Muscle layer of colon (tissue), 2 donors: ENCODE results near the gene KCNQ1OT1.

Source experiments
- H3K27ac ChIP-seq: one replicate; pipeline ENCODE4 v1.7.0; 2013; ENCODE audit warnings: low read depth, mild to moderate bottlenecking, low read length, moderate library complexity
- H3K27me3 ChIP-seq, 2 donors: one replicate each; pipeline ENCODE4 v1.7.0; 2013; ENCODE audit warnings: low read length in 2 of 2, mild to moderate bottlenecking in 2 of 2; ENCODE audit not compliant: insufficient read depth in 2 of 2, control insufficient read depth in 1 of 2
- H3K36me3 ChIP-seq: one replicate; pipeline ENCODE4 v1.7.0; 2013; ENCODE audit warnings: mild to moderate bottlenecking, low read length; ENCODE audit not compliant: insufficient read depth
- H3K4me1 ChIP-seq: one replicate; pipeline ENCODE4 v1.7.0; 2013; ENCODE audit warnings: mild to moderate bottlenecking, low read length; ENCODE audit not compliant: insufficient read depth
- H3K4me3 ChIP-seq, 2 donors: one replicate each; pipeline ENCODE4 v1.7.0; 2013; ENCODE audit warnings: low read length in 2 of 2, low read depth in 1 of 2, mild to moderate bottlenecking in 1 of 2, moderate library complexity in 1 of 2
- H3K9ac ChIP-seq: one replicate; pipeline ENCODE4 v1.7.0; 2013; ENCODE audit warnings: low read length
- H3K9me3 ChIP-seq: one replicate; pipeline ENCODE4 v1.7.0; 2013; ENCODE audit warnings: mild to moderate bottlenecking, low read length
- donor health status: abdominal sarcoma.
- donor health status: Adenocarcinoma of cecum.

The KCNQ1OT1 gene

DNA sequence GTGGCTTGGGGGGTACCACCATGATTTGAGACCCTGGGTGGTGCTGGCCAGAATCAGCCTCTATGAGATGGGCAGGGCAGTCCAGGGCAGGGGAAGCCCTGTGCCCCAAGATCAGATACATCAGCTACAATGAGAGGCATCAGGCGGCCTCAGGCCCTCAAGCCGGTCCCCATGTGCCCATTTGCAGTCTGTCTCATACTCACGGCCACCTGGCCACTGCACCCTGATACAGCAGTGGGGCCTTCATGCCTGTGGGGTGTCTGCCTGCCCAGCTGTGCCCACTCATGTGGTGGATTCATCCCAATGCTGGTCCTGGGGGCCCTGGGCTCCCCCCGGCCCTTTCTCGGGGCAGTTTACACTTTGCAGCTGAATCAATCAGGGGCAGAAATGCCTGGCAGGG is 42.4 kb upstream of the KCNQ1OT1 start:
- Histone ChIP-seq H3K9me3 (no peaks in the 10 kb centered on the region), H3K27me3 (no peaks in the 10 kb centered on the region), H3K4me3 (no peak overlapping the region), H3K4me1 (no peaks in the 10 kb centered on the region), H3K27ac (no peak overlapping the region), H3K36me3 (no peaks in the 10 kb centered on the region), H3K9ac (no peak overlapping the region)

DNA sequence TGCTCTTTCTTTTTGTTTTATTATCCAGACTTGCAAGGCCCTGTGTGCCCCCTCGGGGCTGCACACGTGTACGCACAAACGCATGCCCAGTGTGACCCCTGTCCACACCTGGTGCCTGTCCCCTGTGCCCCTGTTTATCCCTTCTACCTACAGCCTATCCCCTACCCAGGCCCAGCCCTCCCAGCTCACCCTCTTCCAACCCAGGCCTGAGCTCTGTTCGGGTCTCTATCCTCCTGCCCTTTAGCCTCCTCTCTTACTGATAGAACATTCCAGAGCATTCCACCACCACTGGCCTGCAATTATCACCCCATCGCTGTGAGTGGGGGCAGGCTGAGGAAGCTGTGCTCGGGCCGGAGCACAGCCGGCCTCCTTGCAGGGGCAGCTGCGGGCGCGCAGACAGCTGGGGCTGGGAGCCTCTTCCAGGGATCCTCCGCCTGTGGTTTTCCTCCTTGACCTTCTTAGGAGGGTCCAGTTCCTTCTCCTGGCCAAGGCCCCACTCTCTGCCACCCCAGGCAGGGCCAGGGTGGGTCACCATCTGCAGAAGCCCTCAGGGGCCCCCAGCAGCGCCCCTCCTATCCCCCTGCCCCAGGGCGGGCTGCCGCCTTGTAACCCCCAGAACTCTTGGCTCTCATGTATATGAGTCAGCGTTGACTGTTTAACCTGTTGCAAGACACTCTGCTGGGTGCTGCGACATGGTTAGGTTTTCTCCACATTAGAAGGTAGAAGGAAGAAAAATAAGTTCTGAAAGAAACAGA is 41.8 kb upstream of the KCNQ1OT1 start:
- no peak overlapping the region for H3K9ac ChIP-seq
- no peaks in the 10 kb centered on the region for H3K9me3 ChIP-seq
- no peak overlapping the region for H3K27ac ChIP-seq
- H3K36me3 ChIP-seq = no peaks in the 10 kb centered on the region
- no peak overlapping the region for H3K4me3 ChIP-seq
- no peaks in the 10 kb centered on the region for H3K27me3 ChIP-seq
- H3K4me1 ChIP-seq = no peaks in the 10 kb centered on the region

DNA sequence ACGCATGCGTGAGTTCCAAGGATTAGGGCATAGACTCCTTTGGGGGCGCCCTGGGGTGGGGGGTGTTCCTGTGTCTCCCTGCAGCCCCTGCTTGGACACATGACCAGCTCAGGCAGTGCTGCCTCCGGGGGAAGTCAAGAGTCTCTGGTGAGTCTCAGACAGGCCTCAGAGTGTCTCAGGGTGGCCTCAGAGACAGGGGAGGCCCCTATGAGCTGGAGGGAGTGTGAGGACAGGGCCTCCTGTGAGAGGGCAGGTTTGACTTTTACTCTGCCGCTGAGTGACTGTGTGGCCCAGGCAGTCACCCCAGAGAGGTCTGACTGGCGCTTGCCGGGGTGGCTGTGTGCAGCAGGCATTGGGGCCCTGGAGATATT is 41.2 kb upstream of the KCNQ1OT1 start:
- no peaks in the 10 kb centered on the region for H3K9me3 ChIP-seq
- H3K4me1 ChIP-seq = no peaks in the 10 kb centered on the region
- no peak overlapping the region for H3K4me3 ChIP-seq
- H3K9ac ChIP-seq = no peak overlapping the region
- H3K27ac ChIP-seq = no peak overlapping the region
- no peaks in the 10 kb centered on the region for H3K36me3 ChIP-seq
- H3K27me3 ChIP-seq = no peaks in the 10 kb centered on the region

DNA sequence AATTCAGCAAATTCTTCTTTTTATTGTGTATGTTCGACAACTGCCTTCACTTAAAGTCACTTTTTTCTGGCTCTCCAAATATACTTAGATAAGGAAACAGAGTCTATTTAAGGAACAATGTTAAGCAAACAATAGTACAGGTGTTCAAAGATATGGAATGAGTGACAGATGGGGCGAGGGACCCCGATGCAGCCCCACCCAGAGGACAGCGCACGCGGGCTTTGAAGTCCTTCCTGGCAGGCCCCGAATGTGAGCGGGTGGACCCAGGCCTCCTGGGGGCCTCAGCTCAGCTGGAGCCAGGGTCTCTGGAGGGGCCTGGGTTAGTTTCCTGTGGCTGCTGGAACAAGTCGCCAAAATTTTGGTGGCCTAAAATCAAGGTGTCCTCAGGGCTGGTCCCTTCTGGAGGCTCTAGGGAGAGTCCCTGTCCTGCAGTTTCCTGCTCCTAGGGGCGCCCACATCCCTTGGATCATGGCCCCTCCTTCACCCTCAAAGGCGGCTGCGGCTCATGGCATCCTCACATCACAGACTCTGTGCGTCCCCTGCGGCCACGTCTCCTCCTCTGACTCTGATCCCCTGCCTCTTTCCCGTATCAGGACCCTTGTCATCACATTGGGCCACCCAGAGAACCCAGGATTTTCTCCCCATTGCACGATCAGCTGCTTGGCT is 40.6 kb upstream of the KCNQ1OT1 start:
- no peaks in the 10 kb centered on the region for H3K4me1 ChIP-seq
- no peaks in the 10 kb centered on the region for H3K27me3 ChIP-seq
- no peaks in the 10 kb centered on the region for H3K9me3 ChIP-seq
- no peak overlapping the region for H3K9ac ChIP-seq
- no peak overlapping the region for H3K4me3 ChIP-seq
- no peak overlapping the region for H3K27ac ChIP-seq
- no peaks in the 10 kb centered on the region for H3K36me3 ChIP-seq

DNA sequence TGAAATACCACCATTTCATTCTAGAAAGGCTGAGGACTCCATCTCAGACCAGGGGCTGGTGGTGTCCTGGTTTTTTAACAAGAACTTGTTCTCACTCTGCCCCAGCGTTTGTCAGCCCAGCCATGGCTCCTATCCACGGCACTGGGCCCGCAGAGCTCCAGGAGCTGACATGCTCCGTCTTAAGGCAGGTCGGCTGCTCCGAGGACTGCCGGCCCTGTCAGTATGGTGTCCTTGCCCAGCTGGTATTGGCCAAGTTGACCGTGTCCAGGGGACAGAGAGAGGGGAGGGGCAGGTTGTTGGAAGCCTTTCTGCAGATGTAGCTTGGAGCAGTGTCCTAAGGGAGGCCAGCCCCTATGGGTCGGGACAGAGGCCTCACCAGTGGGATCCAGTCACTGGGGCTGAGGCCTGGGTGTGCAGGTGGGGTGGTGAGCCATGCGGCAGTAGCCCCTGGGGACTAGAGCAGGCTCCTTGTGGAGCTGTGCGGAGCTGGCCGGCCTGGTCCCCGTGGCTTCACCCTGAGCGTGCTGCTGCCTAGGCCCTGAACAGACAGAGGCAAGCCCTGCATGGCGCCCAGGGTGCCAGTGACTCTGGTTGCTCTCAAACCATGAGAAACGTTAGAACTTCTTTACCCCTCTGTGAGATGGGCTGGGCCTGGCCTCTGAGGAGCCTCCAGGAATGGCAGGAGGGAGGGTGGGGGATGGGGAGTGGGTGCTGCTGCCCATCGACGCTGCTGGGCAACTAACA is 39.9 kb upstream of the KCNQ1OT1 start:
- Histone ChIP-seq H3K9me3 (no peaks in the 10 kb centered on the region), H3K27me3 (no peaks in the 10 kb centered on the region), H3K4me3 (no peak overlapping the region), H3K27ac (no peak overlapping the region), H3K9ac (no peak overlapping the region), H3K4me1 (no peaks in the 10 kb centered on the region), H3K36me3 (no peaks in the 10 kb centered on the region)

DNA sequence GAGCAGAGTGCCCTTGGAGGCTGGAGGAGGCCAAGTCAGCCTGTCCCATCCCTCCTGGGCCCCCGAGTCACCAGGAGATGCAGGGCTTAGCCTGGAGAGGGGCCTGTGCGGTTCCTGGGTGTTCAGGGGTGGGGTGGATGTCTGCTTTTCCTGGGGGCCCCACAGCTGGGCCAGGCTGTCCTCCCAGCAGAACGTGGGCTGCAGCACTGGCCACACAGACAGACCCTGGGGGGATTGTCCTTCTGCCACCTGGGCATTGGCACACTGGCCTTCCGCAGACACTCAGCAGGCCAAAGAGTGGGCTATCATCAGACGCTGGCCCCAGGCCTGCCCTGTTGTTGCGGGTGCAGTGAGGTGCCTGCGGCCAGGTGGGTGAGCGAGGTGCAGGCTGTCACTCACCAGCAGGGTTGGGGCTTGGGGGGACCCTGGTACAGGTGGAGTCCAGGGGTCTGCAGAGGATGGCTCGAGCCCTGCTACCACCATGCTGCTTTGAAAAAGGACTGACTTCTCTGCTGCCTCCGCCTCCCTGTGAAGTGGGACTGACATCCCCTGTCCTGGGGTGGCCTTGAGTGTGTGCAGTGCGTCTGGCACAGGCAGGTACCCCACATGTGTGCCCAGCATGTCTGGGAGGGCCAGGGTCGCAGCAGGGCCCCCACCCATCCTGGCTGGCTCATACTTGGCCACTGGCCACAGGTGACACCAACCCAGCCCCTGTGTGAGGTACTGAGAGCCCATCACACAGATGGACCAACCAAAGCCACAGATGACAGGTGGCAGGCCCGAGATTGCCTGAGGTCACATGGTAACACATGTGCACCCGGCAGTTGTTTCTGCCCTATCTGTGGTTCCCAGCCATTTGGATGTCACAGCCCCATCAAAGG is 39.0 kb upstream of the KCNQ1OT1 start:
- Histone ChIP-seq H3K9me3 (no peaks in the 10 kb centered on the region), H3K27ac (no peak overlapping the region), H3K27me3 (no peaks in the 10 kb centered on the region), H3K36me3 (no peaks in the 10 kb centered on the region), H3K4me1 (no peaks in the 10 kb centered on the region), H3K9ac (no peak overlapping the region), H3K4me3 (no peak overlapping the region)

DNA sequence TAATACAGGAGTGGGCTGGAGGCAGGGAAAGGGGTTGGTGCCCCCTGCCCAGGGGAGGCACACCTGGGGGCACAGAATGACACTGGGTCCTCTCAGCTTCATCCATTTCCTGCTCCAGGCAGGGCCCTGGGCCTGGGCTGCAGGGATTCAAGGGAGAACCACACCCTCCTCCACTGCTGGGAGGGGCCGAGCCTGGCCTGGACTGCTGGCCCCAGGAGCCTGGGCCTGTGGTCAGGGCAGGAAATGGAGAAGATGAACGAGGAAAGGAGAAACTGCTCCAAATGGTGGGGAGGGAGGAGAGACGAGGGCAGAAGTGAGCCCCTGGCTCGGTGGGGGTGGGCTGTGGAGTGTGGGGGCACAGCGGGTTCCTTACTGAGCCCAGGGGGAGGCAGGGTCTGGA is 38.1 kb upstream of the KCNQ1OT1 start:
- no peak overlapping the region for H3K9ac ChIP-seq
- H3K4me3 ChIP-seq = no peak overlapping the region
- no peaks in the 10 kb centered on the region for H3K9me3 ChIP-seq
- H3K4me1 ChIP-seq = no peaks in the 10 kb centered on the region
- no peak overlapping the region for H3K27ac ChIP-seq
- no peaks in the 10 kb centered on the region for H3K27me3 ChIP-seq
- H3K36me3 ChIP-seq = no peaks in the 10 kb centered on the region

DNA sequence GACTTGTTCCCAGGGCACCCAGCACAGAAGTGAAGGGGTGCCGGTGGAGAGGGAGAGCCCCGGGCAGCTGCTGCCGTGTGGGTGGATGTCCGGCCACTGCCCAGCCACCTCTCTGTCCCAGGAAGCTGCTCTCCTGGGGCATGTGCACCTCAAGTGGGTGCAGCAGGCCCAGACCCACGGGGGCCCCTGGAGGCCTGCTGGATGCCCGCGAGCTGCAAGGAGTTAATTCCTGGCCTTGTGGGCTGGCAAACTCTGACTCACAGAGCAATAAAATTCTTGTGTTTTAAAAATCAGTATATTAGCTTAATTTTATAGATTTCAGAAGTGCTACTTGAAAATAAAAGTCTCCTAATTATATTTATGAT is 37.4 kb upstream of the KCNQ1OT1 start:
- Histone ChIP-seq H3K4me1 (no peaks in the 10 kb centered on the region), H3K27ac (no peak overlapping the region), H3K9me3 (no peaks in the 10 kb centered on the region), H3K27me3 (no peaks in the 10 kb centered on the region), H3K4me3 (no peak overlapping the region), H3K9ac (no peak overlapping the region), H3K36me3 (no peaks in the 10 kb centered on the region)

DNA sequence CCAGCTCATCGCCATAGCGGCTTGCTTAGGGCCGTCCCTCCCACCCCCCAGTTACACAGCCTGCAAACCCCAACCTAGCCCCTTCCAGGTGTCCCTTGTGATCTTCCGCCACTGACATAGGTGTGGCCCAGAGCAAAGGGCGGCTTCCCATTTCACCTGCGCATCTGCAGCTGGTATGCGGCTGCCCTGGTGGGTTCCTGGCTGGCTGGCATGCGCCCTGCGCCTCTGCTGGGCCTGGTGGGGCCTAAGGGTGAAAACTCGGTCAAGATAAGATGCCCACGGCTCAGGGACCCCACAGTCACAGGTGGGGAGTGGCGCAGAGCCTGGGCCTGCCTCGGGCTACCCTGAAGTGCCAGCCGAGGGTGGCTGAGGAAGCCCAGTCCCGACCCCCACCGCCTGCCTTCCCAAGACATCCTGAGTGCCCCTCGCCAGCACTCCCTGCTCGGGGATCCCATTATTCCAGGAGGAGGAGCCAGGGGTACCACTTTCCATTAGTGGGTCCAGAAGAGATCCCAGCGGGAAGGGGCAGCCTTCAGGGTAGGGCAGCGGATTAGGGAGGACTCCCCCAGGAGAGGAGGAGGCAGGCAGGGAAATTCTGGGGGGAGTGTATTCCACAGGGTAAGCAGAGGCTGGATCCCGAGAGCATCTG is 36.9 kb upstream of the KCNQ1OT1 start:
- H3K4me3 ChIP-seq = no peak overlapping the region
- H3K4me1 ChIP-seq = no peaks in the 10 kb centered on the region
- no peaks in the 10 kb centered on the region for H3K27me3 ChIP-seq
- no peaks in the 10 kb centered on the region for H3K36me3 ChIP-seq
- no peaks in the 10 kb centered on the region for H3K9me3 ChIP-seq
- no peak overlapping the region for H3K27ac ChIP-seq
- no peak overlapping the region for H3K9ac ChIP-seq

DNA sequence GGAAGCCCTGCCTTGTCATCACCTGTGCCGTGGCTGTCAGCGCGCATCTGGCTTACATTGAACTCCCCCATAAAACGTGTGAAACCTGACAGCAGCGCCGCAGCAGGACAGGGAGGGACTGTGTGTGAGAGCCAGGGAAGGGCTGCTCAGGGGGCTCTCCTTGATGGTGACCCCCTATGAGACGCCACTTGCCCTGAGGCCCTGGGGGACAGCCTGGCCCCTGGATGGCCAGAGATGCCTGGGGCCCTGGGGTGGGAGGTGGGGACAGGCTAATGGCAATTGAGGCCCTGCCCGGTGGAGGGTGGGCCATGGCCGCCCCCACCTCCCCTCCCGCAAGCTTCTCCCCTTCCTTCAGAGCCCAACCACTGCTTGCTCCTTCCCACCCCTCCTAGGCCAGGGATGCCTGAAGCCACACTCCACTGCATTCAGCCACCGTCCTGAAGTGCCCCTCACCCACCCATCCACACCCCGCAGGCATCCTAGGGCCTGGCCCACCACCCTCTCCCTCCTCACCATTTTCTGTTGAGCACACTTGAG is 35.3 kb upstream of the KCNQ1OT1 start:
- Histone ChIP-seq H3K9me3 (no peaks in the 10 kb centered on the region), H3K27ac (no peak overlapping the region), H3K36me3 (no peaks in the 10 kb centered on the region), H3K4me3 (no peak overlapping the region), H3K4me1 (no peaks in the 10 kb centered on the region), H3K9ac (no peak overlapping the region), H3K27me3 (no peaks in the 10 kb centered on the region)
